NCI-H1105 treated with DMSO at 0.1 percent for 48 hours (cell line): Measurements from ENCODE around the gene XRN1.
"Not testable (repeated sequence)": the region's sequence is repeated elsewhere in the genome, so short reads cannot be mapped to it uniquely, and the experiment has no call there.

Experiments
- DNase-seq: peaks from one replicate; lab custom pipeline; 2025; lab: John Stamatoyannopoulos, UW

Gene XRN1

GRCh38 chr3:142324275-142324953 lies 123.4 kb downstream of the XRN1 start:
- DNase-seq: not testable (repeated sequence)

DNA sequence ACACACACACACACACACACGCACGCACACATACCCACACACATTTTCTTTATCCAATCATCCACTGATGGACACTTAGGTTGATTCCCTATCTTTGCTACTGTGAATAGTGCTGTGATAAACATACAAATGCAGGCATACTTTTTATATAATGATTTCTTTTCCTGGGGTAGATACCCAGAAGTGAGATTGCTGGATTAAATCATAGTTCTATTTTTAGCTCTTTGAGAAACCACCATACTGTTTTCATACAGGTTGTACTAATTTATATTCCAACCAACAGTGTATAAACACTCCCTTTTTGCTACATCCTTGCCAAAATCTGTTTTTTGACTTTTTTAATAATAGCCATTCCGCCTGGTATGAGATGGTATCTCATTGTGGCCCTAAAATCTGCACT lies 127.9 kb downstream of the XRN1 start:
- no peak for DNase-seq

GRCh38 chr3:142319094-142319493 lies 128.7 kb downstream of the XRN1 start:
- no peak for DNase-seq

DNA sequence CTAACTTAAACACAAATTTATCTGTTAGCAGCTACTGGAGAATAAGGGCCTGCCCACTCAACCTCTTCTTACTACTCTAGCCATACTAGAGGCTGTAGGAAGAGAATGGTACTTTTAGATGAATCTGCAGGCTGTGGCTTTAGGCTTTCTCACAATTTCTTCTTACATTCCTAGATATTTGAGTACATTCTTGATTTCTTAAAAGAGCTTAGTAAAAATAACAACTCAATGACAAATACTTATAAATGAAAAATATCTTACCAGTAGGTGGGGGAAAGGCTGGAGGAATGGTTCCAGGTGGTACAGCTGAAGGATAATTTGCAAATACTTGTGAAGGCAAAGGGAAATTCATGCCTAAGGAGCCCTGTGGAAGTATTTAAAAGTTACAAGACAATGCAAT lies 129.5 kb downstream of the XRN1 start:
- no peak for DNase-seq

DNA sequence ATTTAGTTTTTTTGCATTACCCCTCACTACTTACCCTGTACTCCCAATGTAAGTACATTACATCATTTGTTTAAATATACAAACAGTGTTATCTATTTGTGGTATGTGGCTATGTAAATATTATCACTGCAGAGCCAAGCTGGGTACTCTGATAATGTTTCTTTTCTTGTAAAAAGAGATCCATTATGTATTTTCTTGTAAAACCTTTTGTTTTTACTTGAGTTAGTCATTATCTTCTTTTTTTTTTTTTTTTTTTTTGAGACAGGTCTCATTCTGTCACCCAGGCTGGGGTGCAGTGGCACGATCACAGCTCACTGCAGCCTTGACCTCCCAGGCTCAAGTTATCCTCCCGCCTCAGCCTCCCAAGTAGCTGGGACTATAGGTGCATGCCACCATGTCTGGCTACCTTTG lies 131.9 kb downstream of the XRN1 start:
- not testable (repeated sequence) for DNase-seq

DNA sequence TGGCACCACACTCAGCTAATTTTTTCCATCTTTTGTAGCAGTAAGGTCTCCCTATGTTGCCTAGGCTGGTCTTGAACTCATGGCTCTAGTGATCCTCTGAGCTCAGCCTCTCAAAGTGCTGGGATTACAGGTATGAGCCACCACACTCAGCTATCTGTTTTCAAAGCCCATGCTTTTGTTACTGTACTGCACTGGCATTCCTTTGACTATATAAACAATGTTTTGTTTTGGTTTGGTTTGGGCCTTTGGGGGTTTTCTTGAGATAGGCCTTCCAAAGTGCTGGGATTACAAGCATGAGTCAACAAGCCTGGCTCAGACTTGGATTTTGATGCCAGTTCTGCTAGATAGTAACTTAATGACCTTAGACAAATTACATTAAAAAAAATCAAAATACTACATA lies 132.8 kb downstream of the XRN1 start:
- DNase-seq: no peak

DNA sequence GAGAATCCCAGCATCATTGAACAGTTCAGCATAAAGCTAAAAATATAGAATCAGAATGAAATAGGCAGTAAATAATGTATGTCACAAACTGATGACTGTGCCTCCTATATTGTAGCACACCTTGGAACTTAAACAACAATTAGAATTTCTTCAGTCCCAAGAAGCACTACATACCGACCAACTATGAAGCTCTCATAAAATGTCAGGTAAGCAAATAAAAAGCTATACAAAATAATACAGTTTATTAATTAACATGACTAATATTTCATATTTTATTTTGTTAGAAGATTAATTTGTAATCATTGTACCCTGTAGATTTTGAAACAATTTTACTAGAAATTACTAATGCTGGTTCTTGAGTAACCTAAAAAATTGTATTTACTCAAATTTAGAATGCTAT lies 137.4 kb downstream of the XRN1 start:
- DNase-seq: no peak

GRCh38 chr3:142302847-142303246 lies 145.0 kb downstream of the XRN1 start:
- DNase-seq: not testable (repeated sequence)

DNA sequence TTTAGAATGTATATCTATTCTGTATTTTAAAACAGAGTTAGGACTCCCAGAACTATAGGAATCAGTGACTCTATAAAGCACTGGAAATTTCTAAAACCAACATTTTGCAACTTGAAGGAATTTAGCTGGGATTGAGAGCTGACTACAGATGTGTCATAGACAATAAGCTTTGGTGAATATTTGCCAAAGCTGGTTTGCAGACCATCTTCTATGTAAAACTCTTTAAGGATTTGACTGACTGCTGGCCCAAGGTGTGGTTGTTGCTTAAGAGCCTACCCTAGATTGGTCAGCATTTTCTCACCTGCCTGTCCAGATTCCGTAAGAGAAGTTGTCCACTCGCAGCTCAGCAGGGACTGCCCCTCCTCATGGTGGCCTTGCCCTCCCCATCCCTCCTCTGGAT lies 149.2 kb downstream of the XRN1 start:
- DNase-seq: no peak

DNA sequence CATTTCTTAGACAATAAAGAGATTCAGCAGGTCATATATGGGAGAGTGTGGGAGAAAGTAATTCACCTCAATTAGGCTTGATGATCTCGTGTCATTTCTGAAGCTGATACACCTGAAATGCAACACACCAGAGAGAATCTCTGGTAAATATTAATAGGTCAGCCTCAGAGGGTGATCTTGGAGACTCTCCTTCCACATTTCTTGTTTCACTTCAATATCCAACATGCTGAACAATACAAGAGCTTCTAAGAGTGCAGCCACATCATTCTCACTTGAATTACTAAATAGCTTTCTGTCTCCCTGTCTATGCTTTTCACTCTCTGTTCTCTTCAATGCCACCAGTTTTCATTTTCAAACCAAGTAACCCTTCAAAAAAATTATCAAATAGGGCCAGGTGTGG lies 151.3 kb downstream of the XRN1 start:
- no peak for DNase-seq

- DNase-seq: no peak
Measured at GRCh38 chr3:142287866-142288638, 159.8 kb downstream of the XRN1 start.

- DNase-seq: peak; percentile 29
Measured at GRCh38 chr3:142285083-142285517, 162.7 kb downstream of the XRN1 start.

DNA sequence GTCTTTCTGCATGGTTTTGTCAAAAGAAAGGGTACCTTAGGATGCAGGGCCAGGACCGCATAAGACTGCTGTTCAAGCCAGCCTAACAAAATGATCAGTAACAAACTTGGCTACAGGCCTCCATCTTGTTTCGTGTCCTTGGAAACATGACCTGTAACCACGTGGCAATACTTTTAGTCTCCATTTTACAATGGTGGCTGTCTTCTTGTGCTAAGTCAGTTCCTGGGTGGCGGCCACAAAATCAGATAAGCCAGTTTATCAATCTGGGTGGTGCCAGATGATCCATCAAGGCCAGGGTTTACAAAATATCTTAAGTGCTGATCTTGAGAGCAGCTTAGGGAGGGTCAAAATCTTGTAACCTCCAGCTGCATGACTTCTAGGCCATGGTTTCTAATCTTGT lies 165.3 kb downstream of the XRN1 start:
- DNase-seq: no peak

GRCh38 chr3:142281474-142281873 lies 166.4 kb downstream of the XRN1 start:
- no peak for DNase-seq

DNA sequence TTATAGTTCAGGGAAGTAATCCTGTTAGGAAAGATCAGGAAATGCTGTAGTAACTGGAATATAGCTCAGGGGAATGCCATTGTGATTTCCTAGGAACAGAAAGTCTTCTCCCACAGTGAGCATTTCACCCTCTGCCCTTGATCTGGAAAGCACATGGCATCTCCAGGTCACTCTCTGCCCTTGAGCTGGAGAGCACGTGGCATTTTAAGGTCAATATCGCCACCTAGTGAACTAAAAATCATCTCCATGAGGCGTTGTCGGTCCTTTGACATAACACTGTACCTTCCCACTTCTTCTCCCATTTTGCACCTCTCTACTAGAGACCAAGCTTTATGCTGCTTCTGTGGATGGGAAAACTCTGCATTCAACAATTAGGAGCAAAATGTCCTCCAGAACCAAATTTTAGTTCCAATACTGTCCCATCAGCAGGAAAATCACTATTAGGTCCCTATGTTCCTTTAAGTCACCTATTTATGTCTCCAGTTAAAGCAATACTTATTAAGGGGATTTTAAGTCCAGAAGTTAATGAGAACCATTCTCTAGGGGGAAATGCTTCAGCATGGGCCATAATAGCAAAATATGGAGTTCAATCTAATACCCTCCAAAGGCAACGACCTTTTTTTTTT lies 167.8 kb downstream of the XRN1 start:
- DNase-seq: peak; percentile 90

GRCh38 chr3:142278451-142278850 lies 169.4 kb downstream of the XRN1 start:
- DNase-seq: no peak

GRCh38 chr3:142276781-142277180 lies 171.1 kb downstream of the XRN1 start:
- no peak for DNase-seq

- no peak for DNase-seq
Measured at GRCh38 chr3:142275856-142276255, 172.0 kb downstream of the XRN1 start.

DNA sequence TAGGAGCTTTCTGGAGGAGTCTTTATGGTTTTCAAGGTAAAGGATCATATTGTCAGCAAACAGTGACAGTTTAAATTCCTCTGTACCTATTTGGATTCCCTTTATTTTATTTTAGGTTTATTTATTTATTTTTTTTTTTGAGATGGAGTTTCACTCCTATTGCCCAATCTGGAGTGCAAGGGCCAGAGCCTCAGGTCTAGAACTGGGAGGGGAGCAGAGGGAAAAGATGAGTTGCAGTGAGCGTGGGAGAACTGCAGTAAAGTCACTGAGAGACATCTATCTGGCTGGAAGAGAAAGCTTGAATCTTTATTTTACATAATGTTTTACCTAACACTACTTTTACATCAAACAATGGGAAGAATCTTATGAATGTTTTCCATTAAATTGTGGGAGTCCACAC lies 172.9 kb downstream of the XRN1 start:
- DNase-seq: no peak

DNA sequence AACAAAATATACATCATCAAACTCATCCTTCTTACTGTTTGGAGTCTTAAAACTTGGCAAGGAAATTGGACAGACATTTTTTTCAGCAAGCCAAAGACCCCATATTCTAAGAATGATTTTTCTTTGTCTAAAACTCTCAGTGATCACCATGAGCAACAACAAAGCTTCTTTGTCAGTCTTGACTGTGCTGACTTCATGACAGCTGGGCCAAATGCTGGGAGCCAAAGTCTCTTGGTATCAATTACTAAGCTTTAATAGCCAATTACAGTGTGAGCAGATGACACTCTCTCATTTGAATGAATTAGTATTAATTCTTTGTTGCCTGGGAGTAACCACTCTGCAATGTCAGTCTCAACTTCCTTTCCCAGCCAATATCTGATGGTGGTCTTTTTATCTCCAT lies 174.3 kb downstream of the XRN1 start:
- no peak for DNase-seq

DNA sequence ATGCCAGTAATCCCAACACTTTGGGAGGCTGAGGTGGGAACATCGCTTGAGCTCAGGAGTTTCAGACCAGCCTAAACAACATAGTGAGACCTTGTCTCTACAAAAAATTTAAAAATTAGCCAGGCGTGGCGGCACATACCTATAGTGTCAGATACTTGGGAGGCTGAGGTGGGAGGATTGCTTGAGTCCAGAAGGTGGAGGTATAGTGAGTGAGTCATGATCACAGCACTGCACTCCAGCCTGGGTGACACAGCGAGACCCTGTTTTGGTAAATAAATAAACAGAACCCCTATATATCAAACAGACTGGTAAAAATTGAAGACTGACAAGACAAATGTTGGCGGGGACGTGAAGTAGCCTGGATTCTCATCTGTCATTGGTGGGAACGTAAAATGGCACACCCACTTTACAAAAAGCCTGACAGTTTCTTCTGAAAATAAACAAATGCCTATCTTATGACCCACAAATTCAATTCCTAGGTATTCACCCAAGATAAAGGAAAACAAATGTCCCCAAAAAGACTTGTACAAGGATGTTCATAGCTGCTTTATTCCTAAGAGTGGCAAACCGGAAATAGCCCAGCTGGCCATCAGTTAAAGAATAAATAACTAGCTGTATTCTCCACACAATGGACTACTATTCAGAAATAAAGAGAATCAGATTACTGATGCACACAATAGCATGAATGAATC lies 175.5 kb downstream of the XRN1 start:
- no peak for DNase-seq

DNA sequence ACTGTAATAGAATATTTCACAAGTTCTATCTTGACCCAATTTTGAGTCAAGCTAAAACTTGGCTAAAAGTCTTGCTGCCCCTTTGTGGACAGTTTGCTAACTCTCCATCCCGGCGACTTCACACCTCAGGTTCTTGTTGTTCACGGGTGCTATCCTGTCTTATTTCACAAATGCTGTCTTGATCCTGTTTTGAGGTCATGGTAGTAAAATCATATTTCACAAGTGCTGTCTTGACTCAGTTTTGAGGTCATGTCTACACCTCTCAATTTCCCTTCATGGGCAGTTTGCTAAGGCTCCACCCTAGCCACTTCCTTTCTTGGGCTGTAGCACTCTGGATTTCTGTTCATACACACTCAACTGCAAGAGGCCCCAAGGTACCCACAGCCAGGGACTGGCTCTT lies 177.4 kb downstream of the XRN1 start:
- DNase-seq: no peak

DNA sequence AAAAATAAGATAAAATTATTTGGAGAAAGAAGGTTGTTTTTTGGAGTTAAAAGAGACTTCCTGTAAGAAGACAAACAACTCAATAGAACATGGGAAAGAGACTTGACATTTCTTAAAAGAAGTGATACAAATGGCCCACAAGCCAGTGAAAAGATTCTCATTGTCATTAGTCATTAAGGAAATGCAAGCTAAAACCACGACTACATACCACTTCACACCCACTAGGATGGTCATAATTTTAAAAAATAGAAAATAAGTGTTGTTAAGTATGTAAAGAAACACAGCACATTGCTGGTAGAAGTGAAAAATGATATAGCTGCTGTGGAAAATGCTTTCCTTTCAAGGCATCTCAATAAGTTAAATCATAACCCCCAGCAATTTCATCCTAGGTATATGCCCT lies 178.1 kb downstream of the XRN1 start:
- DNase-seq: no peak
